Measurements from ENCODE around the gene NT5DC1.
A peak's percentile ranks its signal among the peaks of the same experiment; 100 is the strongest.
"Not testable (repeated sequence)": the region's sequence is repeated elsewhere in the genome, so short reads cannot be mapped to it uniquely, and the experiment has no call there.

The NT5DC1 gene

DNA sequence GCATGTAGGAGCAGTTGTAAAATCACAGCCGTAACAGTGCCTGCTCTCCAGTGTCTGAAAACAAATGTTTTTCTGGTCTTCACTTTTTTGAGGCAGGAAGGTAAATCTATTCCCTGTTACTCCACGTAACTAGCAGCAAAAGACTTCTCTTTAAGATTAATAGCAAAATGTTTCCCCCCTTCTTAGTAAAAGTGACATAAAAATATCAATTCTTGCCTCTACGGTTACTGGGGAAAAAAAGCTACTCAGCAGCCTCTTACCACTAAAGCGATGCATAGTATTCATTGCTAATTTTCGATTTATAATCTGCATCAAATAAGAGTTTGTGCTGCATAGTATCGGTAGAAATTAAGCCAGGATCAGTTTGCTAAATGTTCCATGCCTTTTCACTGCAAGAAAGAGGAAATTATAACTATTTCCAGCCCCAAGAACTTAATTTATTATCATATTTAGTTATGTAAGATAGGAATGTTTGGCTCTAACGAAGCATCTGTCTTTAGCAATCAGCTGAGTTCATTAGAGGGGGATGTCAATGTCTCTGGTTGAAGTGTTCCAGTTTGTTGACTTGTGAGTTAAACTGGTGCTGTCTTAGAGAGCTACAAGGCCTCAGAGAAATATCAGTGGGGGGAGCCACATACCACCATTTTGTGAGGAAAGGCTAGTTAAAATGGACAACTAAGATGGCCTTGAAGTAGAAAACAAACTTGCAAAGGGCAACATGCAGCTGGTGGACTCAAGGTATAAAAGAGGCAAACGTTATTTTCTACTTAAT is 179.7 kb downstream of the NT5DC1 start:
- no peak for DNase-seq

DNA sequence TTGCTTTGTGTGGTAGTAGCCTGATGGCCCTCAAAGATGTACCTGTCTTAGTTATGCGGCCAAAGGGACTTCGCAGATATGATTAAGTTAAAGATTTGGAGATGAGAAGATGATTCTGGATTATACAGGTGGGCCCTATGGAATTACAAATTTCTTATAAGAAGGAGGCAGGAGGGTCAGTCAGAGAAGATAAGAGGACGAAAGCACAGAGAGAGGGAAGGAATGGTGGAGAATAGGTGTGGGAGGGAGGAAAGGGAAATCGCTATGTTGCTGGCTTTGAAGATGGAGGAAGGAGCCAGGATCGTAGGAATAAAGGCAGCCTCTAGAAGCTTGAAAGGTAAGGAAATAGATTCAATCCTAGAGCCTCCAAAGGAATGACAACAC is 180.3 kb downstream of the NT5DC1 start:
- DNase-seq, result no peak

DNA sequence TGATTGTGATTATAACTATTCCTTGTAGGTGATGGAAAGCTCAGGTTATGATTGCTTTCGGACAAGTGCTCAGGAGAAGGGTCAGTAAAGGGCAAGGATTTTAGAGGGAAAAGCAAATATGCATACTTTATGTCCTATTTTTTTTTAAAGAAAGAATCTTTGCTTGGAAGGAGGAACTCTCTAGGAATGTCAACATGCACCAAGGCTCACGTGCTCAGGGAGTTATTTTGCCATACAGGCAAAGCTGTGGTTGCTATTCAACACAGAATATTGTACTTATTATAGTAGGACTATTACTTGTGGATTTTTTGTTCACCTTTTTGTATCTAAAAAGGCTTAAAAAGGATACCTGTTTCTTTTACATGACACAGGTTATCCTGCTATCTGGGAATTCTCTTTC is 182.0 kb downstream of the NT5DC1 start:
- no peak for DNase-seq

DNA sequence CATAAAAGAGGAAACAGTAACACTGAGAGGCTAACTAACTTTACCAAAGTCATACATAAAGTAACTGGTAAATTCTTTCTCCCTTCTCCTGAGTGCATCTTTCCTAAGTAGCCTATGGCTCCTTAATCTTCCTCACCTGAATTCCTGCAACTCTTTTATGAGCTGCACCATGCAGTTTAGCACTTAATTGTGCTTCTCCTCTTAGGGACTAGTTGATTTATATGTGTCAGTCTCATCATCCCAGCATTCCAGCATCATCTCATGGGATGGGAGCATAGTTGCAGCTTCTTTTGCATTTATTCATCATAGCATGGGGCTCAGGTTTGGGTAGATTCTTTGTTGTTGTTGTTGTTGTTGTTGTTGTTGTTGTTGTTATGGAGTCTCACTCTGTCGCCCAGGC is 182.5 kb downstream of the NT5DC1 start:
- DNase-seq, result no peak

DNA sequence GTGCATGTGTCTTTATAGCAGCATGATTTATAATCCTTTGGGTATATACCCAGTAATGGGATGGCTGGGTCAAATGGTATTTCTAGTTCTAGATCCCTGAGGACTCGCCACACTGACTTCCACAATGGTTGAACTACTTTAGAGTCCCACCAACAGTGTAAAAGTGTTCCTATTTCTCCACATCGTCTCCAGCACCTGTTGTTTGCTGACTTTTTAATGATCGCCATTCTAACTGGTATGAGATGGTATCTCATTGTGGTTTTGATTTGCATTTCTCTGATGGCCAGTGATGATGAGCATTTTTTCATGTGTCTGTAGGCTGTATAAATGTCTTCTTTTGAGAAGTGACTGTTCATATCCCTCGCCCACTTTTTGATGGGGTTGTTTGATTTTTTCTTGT is 184.3 kb downstream of the NT5DC1 start:
- not testable (repeated sequence) for DNase-seq

DNA sequence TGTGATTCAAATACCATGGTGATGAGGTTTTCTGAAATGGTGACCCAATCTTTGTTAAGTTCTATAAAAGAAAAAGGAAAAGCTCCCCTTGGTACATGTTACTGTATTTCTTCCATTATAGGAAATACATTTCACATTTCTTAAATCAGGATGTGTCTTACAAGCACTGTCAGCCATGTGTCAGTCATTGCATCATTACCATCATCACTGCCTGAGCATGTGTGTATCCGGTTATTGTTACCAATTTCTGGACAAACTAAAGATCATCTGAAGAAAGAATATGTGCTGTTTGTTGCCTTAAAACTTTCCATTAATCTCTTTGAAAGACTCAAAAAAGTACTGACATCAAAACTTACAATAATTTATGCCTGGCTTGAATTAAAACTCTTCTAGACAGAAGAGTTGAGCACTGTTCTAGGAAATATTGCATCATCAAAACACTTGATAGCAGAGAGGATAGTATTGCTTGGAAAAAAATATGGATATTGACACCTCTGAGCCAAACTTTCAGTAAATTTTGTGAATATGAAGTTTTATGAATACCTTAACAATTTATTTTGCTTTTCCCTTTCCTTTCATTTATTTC is 186.2 kb downstream of the NT5DC1 start:
- DNase-seq, result no peak

DNA sequence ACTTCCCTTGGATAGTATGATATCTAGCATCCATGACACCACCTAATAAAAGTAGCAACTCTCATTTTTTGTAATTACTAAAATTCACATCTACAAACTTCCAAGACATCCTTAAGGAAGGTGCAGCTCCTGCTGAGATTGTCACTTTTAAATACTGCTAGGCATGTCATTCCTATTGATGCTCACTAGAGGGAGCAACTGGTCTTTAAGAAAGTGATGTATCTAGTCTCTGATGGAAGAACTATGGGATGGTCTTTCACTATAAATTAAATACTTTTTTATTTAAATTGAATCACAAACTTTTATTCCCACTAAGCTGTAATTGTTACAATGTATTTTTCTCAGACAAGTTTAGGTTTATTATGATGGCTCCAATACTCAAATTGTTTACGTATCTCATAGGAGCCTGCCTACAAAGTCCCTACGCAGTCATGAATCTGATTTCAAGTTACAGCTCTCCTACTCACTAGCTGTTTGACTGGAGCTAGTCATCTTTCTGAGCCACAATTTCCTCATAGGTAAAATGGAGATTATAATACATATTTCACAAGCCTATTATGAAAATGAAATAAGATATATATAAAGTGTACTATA is 187.1 kb downstream of the NT5DC1 start:
- peak; percentile 35 for DNase-seq

DNA sequence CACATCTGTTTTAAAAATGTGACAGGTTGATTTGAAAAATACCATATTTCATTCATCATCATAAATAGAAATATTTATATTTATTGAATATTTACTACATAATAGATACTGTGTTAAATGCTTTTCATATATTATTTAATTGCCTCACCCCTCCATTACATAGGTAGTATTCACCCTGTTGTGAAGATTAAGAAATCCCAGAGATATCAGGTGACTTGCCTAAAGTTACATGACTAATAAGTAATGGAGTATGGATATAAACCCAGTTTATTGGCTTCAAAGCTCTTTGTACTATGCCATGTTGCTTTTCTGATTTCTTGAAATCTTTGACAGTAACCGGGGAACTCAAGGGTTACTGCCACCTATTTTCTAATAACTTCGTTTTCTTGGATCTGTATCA is 189.2 kb downstream of the NT5DC1 start:
- DNase-seq, result no peak

DNA sequence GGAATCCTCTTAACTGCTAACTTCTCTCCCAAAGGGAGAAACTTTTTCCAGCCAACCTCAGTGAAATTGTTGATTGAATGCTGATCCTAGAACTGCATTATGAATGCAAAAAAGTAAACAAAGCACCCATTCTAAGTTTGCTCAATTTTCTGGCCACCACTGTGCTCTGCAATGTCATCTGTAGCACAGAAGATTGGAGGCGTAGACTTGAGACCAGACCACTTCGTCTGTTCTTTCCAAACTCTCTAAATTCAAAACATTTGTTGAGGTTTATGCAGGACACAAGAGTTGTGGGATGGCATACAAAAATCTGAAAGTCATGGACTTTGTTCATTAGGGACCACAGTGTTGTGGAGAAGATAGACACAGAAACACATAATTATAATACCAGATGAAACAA is 190.1 kb downstream of the NT5DC1 start:
- no peak for DNase-seq

DNA sequence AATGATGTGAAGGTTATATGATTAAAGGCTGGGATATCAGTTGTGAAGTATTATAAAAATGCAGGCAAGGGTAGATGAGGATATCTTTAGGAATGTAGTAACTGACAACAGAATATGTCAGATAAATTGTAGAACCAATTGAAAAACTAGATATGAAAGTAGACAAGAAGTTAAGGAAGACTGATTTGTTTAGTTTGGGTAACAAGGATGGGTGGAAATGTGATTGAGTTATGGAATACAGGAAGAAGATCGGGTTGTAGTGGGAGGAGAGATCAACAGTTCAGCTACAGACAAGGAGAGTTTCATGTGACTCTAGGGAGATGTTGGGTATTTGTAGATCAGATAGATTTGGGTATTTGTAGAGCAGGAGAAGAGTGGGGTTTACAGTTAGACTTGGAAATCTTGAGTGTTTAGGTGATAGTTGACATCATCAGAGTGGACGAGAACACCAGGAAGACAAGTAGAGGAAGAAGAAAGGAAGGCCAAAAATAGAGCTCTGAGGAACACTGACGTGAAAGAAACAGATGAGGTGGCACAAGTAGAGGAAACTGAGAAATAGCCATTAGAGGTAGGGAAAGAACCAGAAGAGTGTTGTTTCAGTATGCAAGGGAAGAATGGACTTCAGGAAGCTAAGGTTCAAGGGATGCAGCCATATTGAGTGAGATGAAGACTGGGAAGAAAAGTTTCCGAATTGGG is 191.2 kb downstream of the NT5DC1 start:
- DNase-seq, result no peak

DNA sequence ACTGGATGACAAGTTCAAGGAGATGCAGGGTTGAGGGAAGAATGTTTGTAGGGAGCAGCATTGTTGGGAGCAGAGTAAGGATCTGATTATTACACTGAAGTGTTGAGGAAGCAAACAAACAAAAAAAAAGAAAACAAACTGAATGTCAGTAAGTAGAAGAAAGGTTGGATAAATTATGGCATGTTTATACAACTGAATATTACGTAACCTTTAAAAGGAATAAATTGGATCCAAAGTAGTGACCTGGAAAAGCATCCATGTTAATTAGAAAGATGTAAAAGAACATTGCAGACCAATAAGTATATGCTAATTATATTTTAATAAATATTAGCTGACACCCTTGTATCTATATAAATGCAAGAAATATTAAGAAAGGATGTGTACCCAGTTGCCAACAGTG is 191.9 kb downstream of the NT5DC1 start:
- no peak for DNase-seq

DNA sequence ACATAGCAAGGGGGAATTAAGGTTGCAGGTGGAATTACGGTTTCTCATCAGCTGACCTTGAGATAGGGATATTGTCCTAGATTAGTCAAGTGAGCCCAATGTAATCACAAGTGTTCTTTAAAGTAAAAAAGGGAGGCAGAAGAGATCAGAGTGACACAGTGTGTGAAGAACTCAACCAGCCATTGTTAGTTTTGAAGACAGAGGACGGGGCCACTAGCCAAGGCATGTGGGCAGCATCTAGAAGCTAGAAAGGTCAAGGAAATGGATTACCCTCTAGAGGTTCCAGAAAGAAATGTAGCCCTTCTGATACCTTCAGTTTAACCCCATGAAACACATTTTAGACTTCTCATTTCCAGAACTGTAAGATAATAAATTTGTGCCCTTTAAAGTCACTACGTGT is 197.6 kb downstream of the NT5DC1 start:
- DNase-seq, result no peak

DNA sequence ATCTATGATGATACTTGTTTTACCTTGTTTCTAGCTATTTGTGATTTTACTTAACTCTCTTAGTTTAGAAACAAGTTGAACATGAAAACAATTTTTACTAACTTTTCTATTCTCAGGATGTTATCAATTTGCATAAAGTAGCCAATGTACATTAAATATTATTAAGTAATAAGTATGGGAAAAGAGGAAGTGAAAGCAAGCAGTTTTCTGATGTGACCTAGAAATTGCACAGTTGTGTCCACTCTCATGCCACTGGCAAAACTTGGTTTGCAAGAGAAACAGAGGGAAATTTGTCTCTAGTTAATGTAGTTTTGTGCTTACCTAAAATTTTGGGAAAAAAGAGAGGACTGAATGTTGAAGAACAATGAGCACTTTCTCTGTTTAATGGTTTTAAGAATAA is 198.3 kb downstream of the NT5DC1 start:
- DNase-seq, result no peak
